Fibroblast of lung (primary cell): ENCODE results near the gene OGFOD2.

Source experiments
- EZH2 ChIP-seq: IDR thresholded peaks from 2 replicates; pipeline ENCODE4 v1.5.1; 2012; ENCODE audit warnings: low read length, control low read depth, mild to moderate bottlenecking; ENCODE audit errors: missing control alignments
- TF ChIP-seq, protein P1 (sequence below), 2 donors: IDR thresholded peaks in 1 of 2; conservative IDR thresholded peaks in 1 of 2; 1 replicate in 1 of 2; 2 replicates in 1 of 2; pipeline ENCODE4 v1.5.1; 2011 to 2012; ENCODE audit warnings: low read length in 2 of 2, control low read depth in 1 of 2, inconsistent platforms in 1 of 2, low read depth in 1 of 2, mild to moderate bottlenecking in 1 of 2

DNA sequence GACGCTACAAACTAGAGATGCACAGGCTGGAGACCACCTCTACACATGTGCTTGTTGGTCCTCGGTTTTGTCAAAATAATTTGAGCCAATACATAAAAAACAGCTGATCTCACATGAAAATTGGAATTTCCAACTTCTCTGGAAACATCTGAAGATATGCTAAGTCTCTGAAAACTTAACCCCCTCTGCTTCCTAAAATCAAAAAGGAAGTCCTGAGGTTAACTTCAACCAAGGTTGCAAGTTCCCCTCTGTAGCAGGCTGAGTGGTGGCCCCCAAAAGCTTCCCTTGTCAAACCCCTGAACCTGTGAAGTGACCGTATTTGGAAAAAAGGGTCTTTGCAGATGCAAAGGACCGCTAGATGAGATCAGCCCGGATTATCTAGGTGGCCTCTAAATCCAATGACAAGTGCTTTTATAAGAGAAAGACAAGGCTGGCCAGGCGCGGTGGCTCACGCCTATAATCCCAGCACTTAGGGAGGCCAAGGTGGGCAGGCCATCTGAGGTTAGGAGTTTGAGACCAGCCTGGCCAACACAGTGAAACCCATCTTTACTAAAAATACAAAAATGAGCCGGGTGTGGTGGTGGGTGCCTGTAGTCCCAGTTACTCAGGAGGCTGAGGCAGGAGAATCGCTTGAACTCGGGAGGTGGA is 47.2 kb upstream of the OGFOD2 start:
- TF ChIP-seq, protein P1, sequence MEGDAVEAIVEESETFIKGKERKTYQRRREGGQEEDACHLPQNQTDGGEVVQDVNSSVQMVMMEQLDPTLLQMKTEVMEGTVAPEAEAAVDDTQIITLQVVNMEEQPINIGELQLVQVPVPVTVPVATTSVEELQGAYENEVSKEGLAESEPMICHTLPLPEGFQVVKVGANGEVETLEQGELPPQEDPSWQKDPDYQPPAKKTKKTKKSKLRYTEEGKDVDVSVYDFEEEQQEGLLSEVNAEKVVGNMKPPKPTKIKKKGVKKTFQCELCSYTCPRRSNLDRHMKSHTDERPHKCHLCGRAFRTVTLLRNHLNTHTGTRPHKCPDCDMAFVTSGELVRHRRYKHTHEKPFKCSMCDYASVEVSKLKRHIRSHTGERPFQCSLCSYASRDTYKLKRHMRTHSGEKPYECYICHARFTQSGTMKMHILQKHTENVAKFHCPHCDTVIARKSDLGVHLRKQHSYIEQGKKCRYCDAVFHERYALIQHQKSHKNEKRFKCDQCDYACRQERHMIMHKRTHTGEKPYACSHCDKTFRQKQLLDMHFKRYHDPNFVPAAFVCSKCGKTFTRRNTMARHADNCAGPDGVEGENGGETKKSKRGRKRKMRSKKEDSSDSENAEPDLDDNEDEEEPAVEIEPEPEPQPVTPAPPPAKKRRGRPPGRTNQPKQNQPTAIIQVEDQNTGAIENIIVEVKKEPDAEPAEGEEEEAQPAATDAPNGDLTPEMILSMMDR (conservative IDR thresholded peaks at IDR 0.05 in 1 of 2, IDR thresholded peaks at IDR 0.05 in 1 of 2; ENCODE audit: low read depth in 1 of 2, low read length in 2 of 2): no peak
- TF ChIP-seq EZH2: no peak
